HG03521 (cell line): Measurements from ENCODE around the gene RXRA.

Source experiments
- ATAC-seq: cut with Tn5 transposase; IDR thresholded peaks from one replicate; pipeline ENCODE4 v1.9.1; 2021; ENCODE audit warnings: mild to moderate bottlenecking, moderate library complexity; ENCODE audit not compliant: unreplicated experiment

The RXRA gene

GRCh38 chr9:134336228-134336627, 10.0 kb downstream of the RXRA start:
- no peak for ATAC-seq

GRCh38 chr9:134336924-134337323, 10.7 kb downstream of the RXRA start:
- ATAC-seq: no peak

GRCh38 chr9:134337469-134337868, 11.2 kb downstream of the RXRA start:
- ATAC-seq: no peak

GRCh38 chr9:134338394-134339182, 12.3 kb downstream of the RXRA start:
- ATAC-seq: no peak

GRCh38 chr9:134339183-134339806, 13.0 kb downstream of the RXRA start:
- no peak for ATAC-seq

- no peak for ATAC-seq
Observed at GRCh38 chr9:134340475-134341160, 14.4 kb downstream of the RXRA start.

- ATAC-seq: no peak
Observed at GRCh38 chr9:134341306-134341705, 15.1 kb downstream of the RXRA start.

GRCh38 chr9:134341929-134342745, 15.9 kb downstream of the RXRA start:
- ATAC-seq: no peak

GRCh38 chr9:134342746-134343115, 16.5 kb downstream of the RXRA start:
- no peak for ATAC-seq

GRCh38 chr9:134343637-134344036, 17.4 kb downstream of the RXRA start:
- ATAC-seq: no peak

GRCh38 chr9:134344068-134344799, 18.0 kb downstream of the RXRA start:
- no peak for ATAC-seq

GRCh38 chr9:134344800-134345310, 18.6 kb downstream of the RXRA start:
- ATAC-seq: no peak

- ATAC-seq: no peak
Observed at GRCh38 chr9:134345737-134346136, 19.5 kb downstream of the RXRA start.

- ATAC-seq: no peak
Observed at GRCh38 chr9:134346151-134346550, 19.9 kb downstream of the RXRA start.

- ATAC-seq: no peak
Observed at GRCh38 chr9:134346840-134347583, 20.8 kb downstream of the RXRA start.

GRCh38 chr9:134347996-134348395, 21.7 kb downstream of the RXRA start:
- no peak for ATAC-seq

GRCh38 chr9:134348404-134349155, 22.3 kb downstream of the RXRA start:
- no peak for ATAC-seq

GRCh38 chr9:134349936-134350335, 23.7 kb downstream of the RXRA start:
- no peak for ATAC-seq
